Mesendoderm (in vitro differentiated cells): Measurements from ENCODE around the gene AGAP1.

Experiments used
- DNase-seq: peaks from one replicate; pipeline ENCODE4 v3.0.0; 2013
- H2AK5ac ChIP-seq: 2 replicates; pipeline ENCODE4 v1.6.1; 2013; ENCODE audit warnings: low read length, inconsistent platforms
- H2BK120ac ChIP-seq: 2 replicates; pipeline ENCODE4 v1.6.1; 2013; ENCODE audit warnings: low read depth, mild to moderate bottlenecking, low read length, moderate library complexity, mixed read lengths
- H2BK15ac ChIP-seq: replicated peaks from 2 replicates; pipeline ENCODE4 v1.6.1; 2013; ENCODE audit warnings: low read depth, mild to moderate bottlenecking, moderate library complexity
- H2BK5ac ChIP-seq: 2 replicates; pipeline ENCODE4 v1.6.1; 2013; ENCODE audit warnings: low read length, inconsistent platforms
- H3K18ac ChIP-seq: 2 replicates; pipeline ENCODE4 v1.6.1; 2013; ENCODE audit warnings: mild to moderate bottlenecking, low read length, mixed read lengths
- H3K23ac ChIP-seq: one replicate; pipeline ENCODE4 v1.6.1; 2013; ENCODE audit warnings: low read length
- H3K27ac ChIP-seq: 2 replicates; pipeline ENCODE4 v1.5.1; 2013; ENCODE audit warnings: low read depth, mild to moderate bottlenecking, inconsistent platforms, low read length, moderate library complexity
- H3K27me3 ChIP-seq: 2 replicates; pipeline ENCODE4 v1.6.1; 2013; ENCODE audit warnings: low read length, control low read depth, mild to moderate bottlenecking, inconsistent platforms; ENCODE audit not compliant: insufficient read depth, poor library complexity
- H3K36me3 ChIP-seq: 2 replicates; pipeline ENCODE4 v1.6.1; 2013; ENCODE audit warnings: low read length, inconsistent platforms; ENCODE audit not compliant: control insufficient read depth, insufficient read depth
- H3K4ac ChIP-seq: one replicate; pipeline ENCODE4 v1.6.1; 2013; ENCODE audit warnings: low read depth, mild to moderate bottlenecking, low read length, moderate library complexity
- H3K4me1 ChIP-seq: 2 replicates; pipeline ENCODE4 v1.6.1; 2013; ENCODE audit warnings: low read depth, low read length, inconsistent platforms; ENCODE audit not compliant: control insufficient read depth
- H3K4me2 ChIP-seq: 2 replicates; pipeline ENCODE4 v1.6.1; 2013; ENCODE audit warnings: low read length
- H3K4me3 ChIP-seq: 2 replicates; pipeline ENCODE4 v1.5.1; 2013; ENCODE audit warnings: mild to moderate bottlenecking, low read length
- H3K56ac ChIP-seq: one replicate; pipeline ENCODE4 v1.6.1; 2013; ENCODE audit warnings: low read length
- H3K79me1 ChIP-seq: 2 replicates; pipeline ENCODE4 v1.6.1; 2013; ENCODE audit warnings: low read length, inconsistent platforms
- H3K79me2 ChIP-seq: 2 replicates; pipeline ENCODE4 v1.6.1; 2013; ENCODE audit warnings: mild to moderate bottlenecking, low read length; ENCODE audit not compliant: control insufficient read depth, insufficient read depth
- H3K9ac ChIP-seq: 2 replicates; pipeline ENCODE4 v1.6.1; 2013; ENCODE audit warnings: low read length, inconsistent platforms
- H4K5ac ChIP-seq: one replicate; pipeline ENCODE4 v1.6.1; 2013; ENCODE audit warnings: low read length
- H4K8ac ChIP-seq: one replicate; pipeline ENCODE4 v1.6.1; 2013; ENCODE audit warnings: low read depth, mild to moderate bottlenecking, control low read depth, low read length, moderate library complexity
- WGBS: extraction: QIAGEN DNeasy Blood & Tissue Kit; methylation state at CpG from one replicate; pipeline ENCODE4 v1.1.7; 2013; ENCODE audit warnings: low lambda C conversion rate, missing lambda C conversion rate; ENCODE audit not compliant: insufficient coverage; ENCODE audit errors: extremely low coverage; 5-methylcytosine and 5-hydroxymethylcytosine counted together

Gene AGAP1

GRCh38 chr2:235532307-235532706 lies 38.5 kb downstream of the AGAP1 start:
- H2AK5ac ChIP-seq = no peak overlapping the region

GRCh38 chr2:235533198-235533597 lies 39.4 kb downstream of the AGAP1 start:
- Histone ChIP-seq H2BK5ac (no peak overlapping the region), H4K5ac (no peak overlapping the region), H3K23ac (no peak overlapping the region), H3K27me3 (no peaks in the 10 kb centered on the region), H3K56ac (no peak overlapping the region), H3K18ac (no peak overlapping the region), H3K27ac (no peak overlapping the region), H3K9ac (no peak overlapping the region), H2AK5ac (no peak overlapping the region), H3K4ac (no peak overlapping the region), H3K79me1 (peaks cover 42% of the 10 kb centered on the region), H3K4me2 (no peak overlapping the region), H3K4me1 (no peaks in the 10 kb centered on the region), H3K4me3 (no peak overlapping the region), H2BK15ac (no peak overlapping the region), H3K36me3 (no peaks in the 10 kb centered on the region), H2BK120ac (no peak overlapping the region), H3K79me2 (peaks cover 42% of the 10 kb centered on the region), H4K8ac (no peak overlapping the region)
- no peak for DNase-seq
- WGBS = 100% methylated on average over 1 of the region's 3 CpGs

More at GRCh38 chr2:235532307-235532706, 38.5 kb downstream of the AGAP1 start:
- Histone ChIP-seq H3K18ac (no peak overlapping the region), H2BK5ac (no peak overlapping the region), H3K4ac (no peak overlapping the region), H3K4me1 (peaks cover 4% of the 10 kb centered on the region), H3K4me2 (no peak overlapping the region), H3K36me3 (no peaks in the 10 kb centered on the region), H3K9ac (no peak overlapping the region), H2BK120ac (no peak overlapping the region), H4K5ac (no peak overlapping the region), H3K79me1 (peaks cover 47% of the 10 kb centered on the region), H3K79me2 (peaks cover 47% of the 10 kb centered on the region), H4K8ac (no peak overlapping the region), H3K27ac (no peak overlapping the region), H2BK15ac (no peak overlapping the region), H3K4me3 (no peak overlapping the region), H3K27me3 (no peaks in the 10 kb centered on the region), H3K56ac (no peak overlapping the region), H3K23ac (no peak overlapping the region)
- WGBS = no CpG with 5 or more reads among the region's 5 CpGs
- DNase-seq = no peak

- DNase-seq = no peak
- H3K4me2 ChIP-seq = no peak overlapping the region
- no peaks in the 10 kb centered on the region for H3K36me3 ChIP-seq
- H3K56ac ChIP-seq = no peak overlapping the region
- no peaks in the 10 kb centered on the region for H3K27me3 ChIP-seq
- H3K4ac ChIP-seq = no peak overlapping the region
- no peak overlapping the region for H2AK5ac ChIP-seq
- no peak overlapping the region for H3K4me3 ChIP-seq
- no peak overlapping the region for H3K27ac ChIP-seq
- no peak overlapping the region for H3K18ac ChIP-seq
- no peak overlapping the region for H2BK15ac ChIP-seq
- WGBS = no CpG with 5 or more reads among the region's 20 CpGs
- H4K5ac ChIP-seq = no peak overlapping the region
- no peaks in the 10 kb centered on the region for H3K4me1 ChIP-seq
- H4K8ac ChIP-seq = no peak overlapping the region
- H2BK120ac ChIP-seq = no peak overlapping the region
- no peak overlapping the region for H3K23ac ChIP-seq
- peaks cover 40% of the 10 kb centered on the region for H3K79me1 ChIP-seq
- H3K9ac ChIP-seq = no peak overlapping the region
- peaks cover 42% of the 10 kb centered on the region for H3K79me2 ChIP-seq
- H2BK5ac ChIP-seq = no peak overlapping the region
Observed at GRCh38 chr2:235533616-235534385, 40.0 kb downstream of the AGAP1 start.

GRCh38 chr2:235534678-235535422 lies 41.0 kb downstream of the AGAP1 start:
- Histone ChIP-seq H2BK120ac (no peak overlapping the region), H2BK15ac (no peak overlapping the region), H3K4me2 (no peak overlapping the region), H4K5ac (no peak overlapping the region), H3K4ac (no peak overlapping the region), H3K23ac (no peak overlapping the region), H2BK5ac (no peak overlapping the region), H3K27ac (no peak overlapping the region), H3K27me3 (no peaks in the 10 kb centered on the region), H4K8ac (no peak overlapping the region), H3K79me1 (peaks cover 42% of the 10 kb centered on the region), H3K18ac (no peak overlapping the region), H3K9ac (no peak overlapping the region), H3K79me2 (peaks cover 45% of the 10 kb centered on the region), H3K56ac (no peak overlapping the region), H2AK5ac (no peak overlapping the region), H3K4me1 (no peaks in the 10 kb centered on the region), H3K4me3 (no peak overlapping the region), H3K36me3 (no peaks in the 10 kb centered on the region)
- DNase-seq = no peak
- WGBS = no CpG with 5 or more reads among the region's 32 CpGs

GRCh38 chr2:235535423-235536130 lies 41.7 kb downstream of the AGAP1 start:
- H3K9ac ChIP-seq = no peak overlapping the region
- WGBS = no CpG with 5 or more reads among the region's 25 CpGs
- peaks cover 41% of the 10 kb centered on the region for H3K79me2 ChIP-seq
- H2BK5ac ChIP-seq = no peak overlapping the region
- H2BK120ac ChIP-seq = no peak overlapping the region
- H3K18ac ChIP-seq = no peak overlapping the region
- no peak overlapping the region for H3K4ac ChIP-seq
- no peaks in the 10 kb centered on the region for H3K36me3 ChIP-seq
- no peak overlapping the region for H3K4me2 ChIP-seq
- H2AK5ac ChIP-seq = no peak overlapping the region
- H3K4me3 ChIP-seq = no peak overlapping the region
- no peak for DNase-seq
- H3K56ac ChIP-seq = no peak overlapping the region
- no peak overlapping the region for H3K23ac ChIP-seq
- no peak overlapping the region for H3K27ac ChIP-seq
- H3K79me1 ChIP-seq = peaks cover 37% of the 10 kb centered on the region
- H3K4me1 ChIP-seq = no peaks in the 10 kb centered on the region
- no peak overlapping the region for H4K8ac ChIP-seq
- no peak overlapping the region for H4K5ac ChIP-seq
- no peak overlapping the region for H2BK15ac ChIP-seq
- no peaks in the 10 kb centered on the region for H3K27me3 ChIP-seq
